ENCODE data around the gene PTPRN2.

Gene PTPRN2

DNA sequence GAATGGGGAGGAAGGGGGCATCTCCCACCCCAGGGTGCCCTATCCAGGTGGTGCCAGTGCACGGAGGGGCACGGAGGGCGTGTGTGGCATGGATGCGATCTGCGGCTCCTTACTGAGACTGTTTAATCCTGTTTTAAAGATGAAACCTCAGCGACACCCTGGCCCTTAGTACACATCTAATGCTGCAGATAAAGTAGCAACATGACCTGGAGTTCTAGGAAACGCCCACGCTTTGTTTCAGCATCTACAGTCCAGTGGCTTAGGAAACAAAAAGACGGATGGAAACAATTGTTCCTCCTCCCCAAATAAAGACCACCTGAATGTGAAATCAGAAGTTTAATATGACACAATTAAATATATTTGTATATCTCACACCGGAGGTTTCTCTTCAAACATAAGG lies 1048.9 kb downstream of the PTPRN2 start:
- Histone ChIP-seq H2AK5ac (ENCODE audit: low read length) (no peak overlapping the region), H3K36me3 (ENCODE audit: control insufficient read depth, insufficient read depth, low read length) (no peaks in the 10 kb centered on the region), H3K4me3 (ENCODE audit: low read length) (no peak overlapping the region), H2BK15ac (replicated peaks; ENCODE audit: low read depth) (no peak overlapping the region), H3K27ac (ENCODE audit: low read depth, low read length) (no peak overlapping the region), H3K79me1 (ENCODE audit: low read length) (no peaks in the 10 kb centered on the region), H3K18ac (ENCODE audit: low read length) (no peak overlapping the region), H3K4ac (ENCODE audit: low read depth, low read length) (no peak overlapping the region), H4K5ac (ENCODE audit: low read length) (no peak overlapping the region), H3K27me3 (ENCODE audit: insufficient read depth, low read length, poor library complexity) (no peaks in the 10 kb centered on the region), H3K4me1 (ENCODE audit: control insufficient read depth, low read depth, low read length) (no peaks in the 10 kb centered on the region), H3K56ac (ENCODE audit: low read length) (no peak overlapping the region), H2BK120ac (ENCODE audit: low read depth, low read length) (no peak overlapping the region), H3K79me2 (ENCODE audit: control insufficient read depth, insufficient read depth, low read length) (no peaks in the 10 kb centered on the region), H3K4me2 (ENCODE audit: low read length) (no peak overlapping the region), H3K23ac (ENCODE audit: low read length) (no peak overlapping the region), H3K9ac (ENCODE audit: low read length) (no peak overlapping the region), H2BK5ac (ENCODE audit: low read length) (no peak overlapping the region), H4K8ac (ENCODE audit: low read depth, low read length) (no peak overlapping the region)
- no CpG with 5 or more reads among the region's 10 CpGs for WGBS (ENCODE audit: extremely low coverage, insufficient coverage, low lambda C conversion rate)
- DNase-seq = no peak

DNA sequence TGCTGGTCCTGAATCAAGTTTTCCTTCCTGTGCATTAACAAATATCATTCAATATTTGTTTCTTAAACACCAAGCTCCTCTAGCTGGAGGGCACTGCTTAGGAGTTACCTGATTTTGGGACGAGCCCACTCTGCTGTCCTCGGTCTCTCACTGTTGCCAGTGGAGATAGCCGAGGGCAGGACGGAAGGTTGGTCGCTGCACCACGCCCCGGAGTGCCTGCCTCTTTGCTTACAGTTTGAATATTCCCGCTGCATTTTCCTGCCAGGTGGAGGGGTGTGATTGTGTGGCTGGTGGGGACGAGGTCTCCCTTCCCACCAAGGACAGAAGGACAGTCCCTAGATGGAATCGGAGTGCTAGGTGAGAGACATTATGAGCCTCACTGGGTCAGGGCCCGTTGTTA lies 1049.3 kb downstream of the PTPRN2 start:
- H3K4ac ChIP-seq (ENCODE audit: low read depth, low read length) = no peak overlapping the region
- no peak for DNase-seq
- no peaks in the 10 kb centered on the region for H3K36me3 ChIP-seq (ENCODE audit: control insufficient read depth, insufficient read depth, low read length)
- no peak overlapping the region for H4K5ac ChIP-seq (ENCODE audit: low read length)
- no peak overlapping the region for H3K23ac ChIP-seq (ENCODE audit: low read length)
- no peak overlapping the region for H3K56ac ChIP-seq (ENCODE audit: low read length)
- no peak overlapping the region for H3K27ac ChIP-seq (ENCODE audit: low read depth, low read length)
- H2BK120ac ChIP-seq (ENCODE audit: low read depth, low read length) = no peak overlapping the region
- H4K8ac ChIP-seq (ENCODE audit: low read depth, low read length) = no peak overlapping the region
- no peak overlapping the region for H3K18ac ChIP-seq (ENCODE audit: low read length)
- no peak overlapping the region for H3K9ac ChIP-seq (ENCODE audit: low read length)
- no peaks in the 10 kb centered on the region for H3K27me3 ChIP-seq (ENCODE audit: insufficient read depth, low read length, poor library complexity)
- H3K4me3 ChIP-seq (ENCODE audit: low read length) = no peak overlapping the region
- no peak overlapping the region for H3K4me2 ChIP-seq (ENCODE audit: low read length)
- no peak overlapping the region for H2BK15ac ChIP-seq (replicated peaks; ENCODE audit: low read depth)
- H2AK5ac ChIP-seq (ENCODE audit: low read length) = no peak overlapping the region
- no peaks in the 10 kb centered on the region for H3K79me1 ChIP-seq (ENCODE audit: low read length)
- WGBS (ENCODE audit: extremely low coverage, insufficient coverage, low lambda C conversion rate) = no CpG with 5 or more reads among the region's 11 CpGs
- no peaks in the 10 kb centered on the region for H3K4me1 ChIP-seq (ENCODE audit: control insufficient read depth, low read depth, low read length)
- H2BK5ac ChIP-seq (ENCODE audit: low read length) = no peak overlapping the region
- H3K79me2 ChIP-seq (ENCODE audit: control insufficient read depth, insufficient read depth, low read length) = no peaks in the 10 kb centered on the region

DNA sequence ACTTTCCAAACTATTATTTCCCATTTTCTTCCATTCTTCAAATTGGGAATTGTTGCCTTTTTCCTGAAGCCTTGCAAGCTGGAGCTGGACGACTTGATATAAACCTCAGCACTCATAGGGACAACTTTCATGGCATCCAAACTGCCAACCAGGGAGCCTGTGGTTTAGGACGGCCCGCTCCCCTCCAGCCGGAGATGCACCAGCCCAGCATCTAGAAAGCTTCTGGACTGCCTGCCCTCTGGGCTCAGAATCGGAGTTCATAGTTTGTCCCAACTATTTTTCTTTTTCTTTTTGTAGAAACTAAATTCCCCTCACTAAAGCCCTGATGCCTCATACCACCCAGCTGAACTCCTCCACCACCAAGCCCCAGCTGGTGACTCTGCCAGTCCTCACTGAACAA lies 1050.6 kb downstream of the PTPRN2 start:
- Histone ChIP-seq H2BK5ac (ENCODE audit: low read length) (no peak overlapping the region), H3K9ac (ENCODE audit: low read length) (no peak overlapping the region), H2BK15ac (replicated peaks; ENCODE audit: low read depth) (no peak overlapping the region), H3K79me1 (ENCODE audit: low read length) (no peaks in the 10 kb centered on the region), H3K4ac (ENCODE audit: low read depth, low read length) (no peak overlapping the region), H3K27ac (ENCODE audit: low read depth, low read length) (no peak overlapping the region), H3K79me2 (ENCODE audit: control insufficient read depth, insufficient read depth, low read length) (no peaks in the 10 kb centered on the region), H4K8ac (ENCODE audit: low read depth, low read length) (no peak overlapping the region), H3K4me3 (ENCODE audit: low read length) (no peak overlapping the region), H4K5ac (ENCODE audit: low read length) (no peak overlapping the region), H3K4me2 (ENCODE audit: low read length) (no peak overlapping the region), H3K27me3 (ENCODE audit: insufficient read depth, low read length, poor library complexity) (no peaks in the 10 kb centered on the region), H2BK120ac (ENCODE audit: low read depth, low read length) (no peak overlapping the region), H3K4me1 (ENCODE audit: control insufficient read depth, low read depth, low read length) (no peaks in the 10 kb centered on the region), H3K36me3 (ENCODE audit: control insufficient read depth, insufficient read depth, low read length) (no peaks in the 10 kb centered on the region), H3K23ac (ENCODE audit: low read length) (no peak overlapping the region), H3K18ac (ENCODE audit: low read length) (no peak overlapping the region), H2AK5ac (ENCODE audit: low read length) (no peak overlapping the region), H3K56ac (ENCODE audit: low read length) (no peak overlapping the region)
- WGBS (ENCODE audit: extremely low coverage, insufficient coverage, low lambda C conversion rate) = no CpG with 5 or more reads among the region's 5 CpGs
- DNase-seq = no peak

DNA sequence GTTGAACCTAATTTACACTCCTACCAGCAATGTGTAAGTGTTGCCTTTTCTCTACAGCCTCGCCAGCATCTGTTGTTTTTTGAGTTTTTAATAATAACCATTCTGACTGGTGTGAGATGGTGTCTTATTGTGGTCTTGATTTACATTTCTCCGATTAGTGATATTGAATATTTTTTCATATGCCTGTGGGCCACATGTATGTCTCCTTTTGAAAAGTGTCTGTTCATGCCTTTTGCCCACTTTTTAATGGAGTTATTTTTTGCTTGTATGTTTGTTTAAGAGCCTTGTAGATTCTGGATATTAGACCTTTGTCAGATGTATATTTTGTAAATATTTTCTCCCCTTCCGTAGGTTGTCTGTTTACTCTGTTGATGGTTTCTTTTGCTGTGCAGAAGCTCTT lies 1055.6 kb downstream of the PTPRN2 start:
- Histone ChIP-seq H2AK5ac (ENCODE audit: low read length) (no peak overlapping the region), H2BK15ac (replicated peaks; ENCODE audit: low read depth) (no peak overlapping the region), H3K4me2 (ENCODE audit: low read length) (no peak overlapping the region), H3K23ac (ENCODE audit: low read length) (no peak overlapping the region), H3K18ac (ENCODE audit: low read length) (no peak overlapping the region), H3K4ac (ENCODE audit: low read depth, low read length) (no peak overlapping the region), H3K36me3 (ENCODE audit: control insufficient read depth, insufficient read depth, low read length) (no peaks in the 10 kb centered on the region), H4K5ac (ENCODE audit: low read length) (no peak overlapping the region), H3K27ac (ENCODE audit: low read depth, low read length) (no peak overlapping the region), H3K79me2 (ENCODE audit: control insufficient read depth, insufficient read depth, low read length) (no peaks in the 10 kb centered on the region), H2BK120ac (ENCODE audit: low read depth, low read length) (no peak overlapping the region), H3K9ac (ENCODE audit: low read length) (no peak overlapping the region), H3K27me3 (ENCODE audit: insufficient read depth, low read length, poor library complexity) (no peaks in the 10 kb centered on the region), H4K8ac (ENCODE audit: low read depth, low read length) (no peak overlapping the region), H3K4me1 (ENCODE audit: control insufficient read depth, low read depth, low read length) (no peaks in the 10 kb centered on the region), H3K79me1 (ENCODE audit: low read length) (no peaks in the 10 kb centered on the region), H3K4me3 (ENCODE audit: low read length) (no peak overlapping the region), H3K56ac (ENCODE audit: low read length) (no peak overlapping the region), H2BK5ac (ENCODE audit: low read length) (no peak overlapping the region)
- DNase-seq = no peak
- no CpG with 5 or more reads among the region's 3 CpGs for WGBS (ENCODE audit: extremely low coverage, insufficient coverage, low lambda C conversion rate)

DNA sequence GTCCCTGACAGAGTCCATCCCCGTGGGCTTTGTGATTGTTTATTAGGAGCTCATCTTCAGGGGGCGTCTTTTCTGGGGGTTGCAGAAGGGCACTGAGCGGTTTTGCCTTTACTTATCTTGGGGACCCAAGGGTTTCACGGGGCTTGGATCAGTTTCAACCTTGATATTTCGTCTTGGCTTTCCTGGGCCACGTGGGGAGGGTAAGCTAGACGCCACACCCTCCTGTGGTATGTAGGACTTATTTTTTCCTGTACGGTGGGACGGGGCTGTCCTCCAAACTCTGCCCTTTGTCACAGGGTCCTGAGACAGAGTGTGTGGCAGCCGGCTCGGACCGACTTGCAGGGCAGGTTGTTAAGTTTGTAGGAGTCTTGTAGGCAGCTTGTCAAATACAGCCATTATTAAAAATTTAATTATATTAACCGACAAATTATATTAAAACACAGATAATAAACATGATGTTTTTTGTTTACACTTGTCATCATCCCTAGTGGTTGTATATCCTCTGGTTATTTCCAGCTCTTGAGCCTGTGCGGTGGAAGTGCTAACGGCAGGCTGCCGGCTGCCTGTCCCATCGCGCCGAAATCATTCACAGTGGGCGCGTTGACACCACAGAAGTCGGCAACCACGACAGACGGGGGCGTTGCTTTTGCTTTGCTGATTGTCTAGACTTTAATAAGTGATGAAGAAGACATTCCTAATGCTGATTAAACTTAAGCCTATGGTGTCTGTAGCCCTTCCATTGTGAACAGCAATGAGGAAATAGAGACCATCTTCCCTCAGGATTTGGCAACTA lies 1057.7 kb downstream of the PTPRN2 start:
- Histone ChIP-seq H3K4me1 (ENCODE audit: control insufficient read depth, low read depth, low read length) (no peaks in the 10 kb centered on the region), H2BK15ac (replicated peaks; ENCODE audit: low read depth) (no peak overlapping the region), H3K27ac (ENCODE audit: low read depth, low read length) (no peak overlapping the region), H3K36me3 (ENCODE audit: control insufficient read depth, insufficient read depth, low read length) (no peaks in the 10 kb centered on the region), H4K5ac (ENCODE audit: low read length) (no peak overlapping the region), H3K79me1 (ENCODE audit: low read length) (no peaks in the 10 kb centered on the region), H2BK5ac (ENCODE audit: low read length) (no peak overlapping the region), H3K56ac (ENCODE audit: low read length) (no peak overlapping the region), H3K79me2 (ENCODE audit: control insufficient read depth, insufficient read depth, low read length) (no peaks in the 10 kb centered on the region), H3K27me3 (ENCODE audit: insufficient read depth, low read length, poor library complexity) (no peaks in the 10 kb centered on the region), H3K4ac (ENCODE audit: low read depth, low read length) (no peak overlapping the region), H2BK120ac (ENCODE audit: low read depth, low read length) (no peak overlapping the region), H3K9ac (ENCODE audit: low read length) (no peak overlapping the region), H3K4me2 (ENCODE audit: low read length) (no peak overlapping the region), H3K23ac (ENCODE audit: low read length) (no peak overlapping the region), H3K4me3 (ENCODE audit: low read length) (no peak overlapping the region), H3K18ac (ENCODE audit: low read length) (no peak overlapping the region), H4K8ac (ENCODE audit: low read depth, low read length) (no peak overlapping the region), H2AK5ac (ENCODE audit: low read length) (no peak overlapping the region)
- no peak for DNase-seq
- no CpG with 5 or more reads among the region's 25 CpGs for WGBS (ENCODE audit: extremely low coverage, insufficient coverage, low lambda C conversion rate)

DNA sequence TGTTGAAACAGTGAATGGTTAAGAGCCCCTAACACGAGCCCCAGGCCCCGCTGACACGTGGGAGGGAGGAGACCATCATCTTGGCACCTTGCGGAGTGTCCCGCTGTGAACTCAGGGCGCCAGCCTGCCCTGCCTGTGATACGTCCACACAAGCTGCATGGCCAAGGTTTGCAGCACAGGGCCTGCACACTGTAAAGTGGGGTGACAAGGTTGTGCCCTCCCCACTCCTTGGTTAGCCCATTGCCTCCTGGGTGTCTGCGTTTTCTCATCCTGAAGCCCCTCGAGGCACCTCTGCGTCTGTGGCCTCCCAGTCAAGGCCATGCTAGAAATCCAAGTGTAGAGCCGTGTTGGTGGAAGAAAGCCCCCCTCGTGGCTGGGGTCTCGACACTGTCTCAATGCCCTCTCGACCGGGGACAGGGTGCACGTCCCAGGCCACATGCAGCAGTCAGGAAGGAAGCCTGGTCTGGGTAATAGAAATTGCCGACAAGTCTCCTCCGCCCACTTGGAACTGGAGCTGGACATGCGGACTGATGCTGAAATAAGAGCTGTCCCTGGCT lies 1058.8 kb downstream of the PTPRN2 start:
- H3K36me3 ChIP-seq (ENCODE audit: control insufficient read depth, insufficient read depth, low read length) = no peaks in the 10 kb centered on the region
- no peak overlapping the region for H3K4me2 ChIP-seq (ENCODE audit: low read length)
- H2BK120ac ChIP-seq (ENCODE audit: low read depth, low read length) = no peak overlapping the region
- H3K9ac ChIP-seq (ENCODE audit: low read length) = no peak overlapping the region
- no peaks in the 10 kb centered on the region for H3K27me3 ChIP-seq (ENCODE audit: insufficient read depth, low read length, poor library complexity)
- no peak overlapping the region for H4K5ac ChIP-seq (ENCODE audit: low read length)
- H3K4ac ChIP-seq (ENCODE audit: low read depth, low read length) = no peak overlapping the region
- no peaks in the 10 kb centered on the region for H3K79me1 ChIP-seq (ENCODE audit: low read length)
- H3K27ac ChIP-seq (ENCODE audit: low read depth, low read length) = no peak overlapping the region
- no peak overlapping the region for H2BK15ac ChIP-seq (replicated peaks; ENCODE audit: low read depth)
- no peak overlapping the region for H3K4me3 ChIP-seq (ENCODE audit: low read length)
- H3K4me1 ChIP-seq (ENCODE audit: control insufficient read depth, low read depth, low read length) = no peaks in the 10 kb centered on the region
- H3K79me2 ChIP-seq (ENCODE audit: control insufficient read depth, insufficient read depth, low read length) = no peaks in the 10 kb centered on the region
- H4K8ac ChIP-seq (ENCODE audit: low read depth, low read length) = no peak overlapping the region
- H3K56ac ChIP-seq (ENCODE audit: low read length) = no peak overlapping the region
- no peak overlapping the region for H3K18ac ChIP-seq (ENCODE audit: low read length)
- DNase-seq = no peak
- WGBS (ENCODE audit: extremely low coverage, insufficient coverage, low lambda C conversion rate) = no CpG with 5 or more reads among the region's 19 CpGs
- no peak overlapping the region for H3K23ac ChIP-seq (ENCODE audit: low read length)
- H2AK5ac ChIP-seq (ENCODE audit: low read length) = no peak overlapping the region
- H2BK5ac ChIP-seq (ENCODE audit: low read length) = no peak overlapping the region
